SK-N-SH (cell line): Measurements from ENCODE around the gene ATP6V1D. TPM values are rescaled to one million over a fixed set of nuclear protein-coding genes. Genes with fewer than 3 reads are reported as not detected.

ENCODE experiments used
- CTCF ChIA-PET: fragments of 300-600, 350-600 bp; formaldehyde crosslinking; extraction: SDS; loops from one replicate; lab custom pipeline; 2021; lab: Yijun Ruan, JAX
- POLR2A ChIA-PET: fragments of 350-600 bp; sonication (Branson Sonifier 250); formaldehyde crosslinking; extraction: SDS; loops from one replicate; lab custom pipeline; 2020; ENCODE audit warnings: antibody characterized with exemption, inconsistent platforms; lab: Yijun Ruan, JAX
- DNase-seq: peaks from one replicate; pipeline ENCODE4 v3.0.0; 2012
- H2AFZ ChIP-seq: fragments of 200-600 bp; sonication (generic); 2 replicates; pipeline ENCODE4 v1.8.1; 2016; ENCODE audit warnings: antibody characterized with exemption, mild to moderate bottlenecking, low read depth
- H3F3A ChIP-seq: fragments of 200-600 bp; sonication (generic); replicated peaks from 2 replicates; pipeline ENCODE3; 2016; ENCODE audit warnings: antibody characterized with exemption, mild to moderate bottlenecking; ENCODE audit not compliant: insufficient read depth
- H3K27ac ChIP-seq, 2 experiments: fragments of 200-500 bp in 1 of 2; fragments of 200-600 bp in 1 of 2; sonication (Bioruptor generic) in 1 of 2; sonication (generic), shearing (Covaris generic) in 1 of 2; 2 replicates each; pipeline versions ENCODE4 v1.5.1 to v1.6.1; 2014 to 2016; ENCODE audit warnings: low read depth in 2 of 2, inconsistent platforms in 1 of 2, low read length in 1 of 2, mild to moderate bottlenecking in 1 of 2, mixed read lengths in 1 of 2
- H3K27me3 ChIP-seq: fragments of 200-600 bp; sonication (generic), shearing (Covaris generic); 2 replicates; pipeline ENCODE4 v1.6.1; 2016; ENCODE audit warnings: mixed run types; ENCODE audit not compliant: insufficient read depth
- H3K36me3 ChIP-seq, 2 experiments: fragments of 200-500 bp in 1 of 2; fragments of 200-600 bp in 1 of 2; sonication (Bioruptor generic) in 1 of 2; sonication (generic) in 1 of 2; replicated peaks in 1 of 2; 2 replicates each; pipeline versions ENCODE3 to v1.5.1; 2014 to 2016; ENCODE audit warnings: low read length in 1 of 2, mild to moderate bottlenecking in 1 of 2; ENCODE audit not compliant: insufficient read depth in 2 of 2, control insufficient read depth in 1 of 2
- H3K4me1 ChIP-seq, 2 experiments: fragments of 200-500 bp in 1 of 2; fragments of 200-600 bp in 1 of 2; sonication (Bioruptor generic) in 1 of 2; sonication (generic), shearing (Covaris generic) in 1 of 2; 2 replicates each; pipeline versions ENCODE4 v1.5.1 to v1.6.1; 2014 to 2016; ENCODE audit warnings: low read depth in 1 of 2, low read length in 1 of 2, mixed run types in 1 of 2; ENCODE audit not compliant: insufficient read depth in 2 of 2, control insufficient read depth in 1 of 2
- H3K4me2 ChIP-seq: fragments of 200-600 bp; sonication (generic), shearing (Covaris generic); 2 replicates; pipeline ENCODE4 v1.6.1; 2017; ENCODE audit warnings: mixed run types
- H3K4me3 ChIP-seq, 2 experiments: fragments of 200-500 bp in 1 of 2; fragments of 200-600 bp in 1 of 2; sonication (Bioruptor generic) in 1 of 2; sonication (generic), shearing (Covaris generic) in 1 of 2; 2 replicates each; pipeline versions ENCODE4 v1.5.1 to v1.8.1; 2014 to 2016; ENCODE audit warnings: low read depth in 2 of 2, inconsistent platforms in 1 of 2, low read length in 1 of 2, mild to moderate bottlenecking in 1 of 2, mixed read lengths in 1 of 2, moderate library complexity in 1 of 2
- H3K79me2 ChIP-seq: fragments of 200-600 bp; sonication (generic); 2 replicates; pipeline ENCODE4 v1.8.1; 2017; ENCODE audit warnings: mild to moderate bottlenecking; ENCODE audit not compliant: insufficient read depth
- H3K9ac ChIP-seq: fragments of 200-600 bp; sonication (generic); 2 replicates; pipeline ENCODE4 v1.6.1; 2017; ENCODE audit warnings: mixed run types
- H3K9me2 ChIP-seq: fragments of 200-600 bp; sonication (generic); 2 replicates; pipeline ENCODE4 v1.6.1; 2017; ENCODE audit warnings: mixed run types
- H3K9me3 ChIP-seq: fragments of 200-600 bp; sonication (generic); 2 replicates; pipeline ENCODE4 v1.6.1; 2017; ENCODE audit warnings: mixed run types, mild to moderate bottlenecking, moderate library complexity
- H4K20me1 ChIP-seq: fragments of 200-600 bp; sonication (generic); 2 replicates; pipeline ENCODE4 v1.6.1; 2017; ENCODE audit warnings: mild to moderate bottlenecking, mixed run types; ENCODE audit not compliant: insufficient read depth
- CHD2 ChIP-seq: fragments of 150-350 bp; IDR thresholded peaks from 2 replicates; pipeline ENCODE4 v1.6.1; 2018; ENCODE audit warnings: low read length; ENCODE audit not compliant: partially characterized antibody
- EP300 ChIP-seq, 2 experiments: IDR thresholded peaks; 2 replicates each; pipeline versions ENCODE4 v1.4.0 to v1.6.1; 2012; ENCODE audit warnings: borderline replicate concordance in 1 of 2, low read depth in 1 of 2, low read length in 1 of 2
- EZH2phosphoT487 ChIP-seq: fragments of 200-600 bp; sonication (generic); IDR thresholded peaks from 2 replicates; pipeline ENCODE4 v1.6.1; 2017; ENCODE audit warnings: low read depth, mixed run types, mild to moderate bottlenecking, antibody characterized with exemption, moderate library complexity, borderline replicate concordance
- FOSL2 ChIP-seq: IDR thresholded peaks from 2 replicates; pipeline ENCODE4 v1.4.0; 2012; ENCODE audit warnings: low read depth, mild to moderate bottlenecking, moderate library complexity, borderline replicate concordance
- FOXJ3 ChIP-seq: sonication (generic); formaldehyde crosslinking; IDR thresholded peaks from 2 replicates; pipeline ENCODE4 v1.5.1; 2020; ENCODE audit warnings: mild to moderate bottlenecking, missing genetic modification reagents
- FOXM1 ChIP-seq: IDR thresholded peaks from 2 replicates; pipeline ENCODE4 v1.4.0; 2012; ENCODE audit warnings: low read depth, mild to moderate bottlenecking
- GATA2 ChIP-seq: sonication (generic); formaldehyde crosslinking; IDR thresholded peaks from 2 replicates; pipeline ENCODE4 v1.5.0; 2020; ENCODE audit warnings: mild to moderate bottlenecking, missing genetic modification reagents
- JUND ChIP-seq: IDR thresholded peaks from 2 replicates; pipeline ENCODE4 v1.4.0; 2012
- MAX ChIP-seq: IDR thresholded peaks from 2 replicates; pipeline ENCODE4 v1.4.0; 2012; ENCODE audit warnings: low read depth
- MEF2A ChIP-seq: IDR thresholded peaks from 2 replicates; pipeline ENCODE4 v1.4.0; 2012; ENCODE audit warnings: low read depth, borderline replicate concordance
- NFIC ChIP-seq: IDR thresholded peaks from 2 replicates; pipeline ENCODE4 v1.4.0; 2012; ENCODE audit warnings: borderline replicate concordance
- NRF1 ChIP-seq: IDR thresholded peaks from 2 replicates; pipeline ENCODE4 v1.6.1; 2012; ENCODE audit warnings: low read depth, mild to moderate bottlenecking, low read length
- POLR2AphosphoS5 ChIP-seq: IDR thresholded peaks from 2 replicates; pipeline ENCODE4 v1.6.1; 2012; ENCODE audit warnings: low read depth, low read length
- RAD21 ChIP-seq: IDR thresholded peaks from 2 replicates; pipeline ENCODE4 v1.6.1; 2012; ENCODE audit warnings: mild to moderate bottlenecking, low read length
- RXRA ChIP-seq: IDR thresholded peaks from 2 replicates; pipeline ENCODE4 v1.4.0; 2012; ENCODE audit warnings: low read depth, mild to moderate bottlenecking, borderline replicate concordance
- SIN3A ChIP-seq: IDR thresholded peaks from 2 replicates; pipeline ENCODE4 v1.6.1; 2012; ENCODE audit warnings: low read depth, mild to moderate bottlenecking, low read length, moderate library complexity, borderline replicate concordance
- TAF1 ChIP-seq: IDR thresholded peaks from 2 replicates; pipeline ENCODE4 v1.6.1; 2012; ENCODE audit warnings: low read depth, mild to moderate bottlenecking, low read length, moderate library complexity, borderline replicate concordance
- TCF12 ChIP-seq: IDR thresholded peaks from 2 replicates; pipeline ENCODE4 v1.4.0; 2012
- TEAD4 ChIP-seq: IDR thresholded peaks from 2 replicates; pipeline ENCODE4 v1.4.0; 2012; ENCODE audit warnings: mild to moderate bottlenecking, borderline replicate concordance; ENCODE audit not compliant: insufficient read depth
- USF1 ChIP-seq: IDR thresholded peaks from 2 replicates; pipeline ENCODE4 v1.4.0; 2012; ENCODE audit warnings: low read depth, borderline replicate concordance
- ZBTB33 ChIP-seq: IDR thresholded peaks from 2 replicates; pipeline ENCODE4 v1.4.0; 2012; ENCODE audit warnings: low read depth, borderline replicate concordance
- WGBS: methylation state at CpG from one replicate; pipeline ENCODE4 v1.1.6; 2017; ENCODE audit warnings: low lambda C conversion rate; 5-methylcytosine and 5-hydroxymethylcytosine counted together
- polyA plus RNA-seq, 3 experiments: library from polyadenylated mRNA; depleted of rRNA; stranded (reverse); fragments of >200 nt; gene quantifications; 2 replicates each; pipeline ENCODE4 v1.2.3, GENCODE V29; 2012
- TF ChIP-seq, protein P1 (sequence below): IDR thresholded peaks from 2 replicates; pipeline ENCODE4 v1.6.1; 2012; ENCODE audit warnings: mild to moderate bottlenecking, low read depth, low read length, moderate library complexity
- TF ChIP-seq, protein P2 (sequence below): IDR thresholded peaks from 2 replicates; pipeline ENCODE4; 2012
- TF ChIP-seq, protein P3 (sequence below): fragments of 150-350 bp; IDR thresholded peaks from 2 replicates; pipeline ENCODE4 v1.6.1; 2016; ENCODE audit warnings: mild to moderate bottlenecking, low read depth, low read length

ATP6V1D gene
- 39.2 and 51.9 TPM in 2 replicates for polyA plus RNA-seq (2012; rRNA removed)
- polyA plus RNA-seq (2012; cell fraction: cytosol; rRNA removed) = 63.3 and 74.1 TPM in 2 replicates
- 11.5 and 24.1 TPM in 2 replicates for polyA plus RNA-seq (2012; cell fraction: nucleus; rRNA removed)

- no peaks in the 10 kb centered on the region for H3K27me3 ChIP-seq
- peaks cover 22 to 23% of the 10 kb centered on the region in 2 experiments; a peak in 3 of 4 replicates for H3K4me1 ChIP-seq
- peak within 1 kb of the TSS; percentile 93 for H3K9ac ChIP-seq
- peak within 1 kb of the TSS; percentile 81 to 99 for H3K4me3 ChIP-seq
- H3F3A ChIP-seq = peaks cover 9% of the 10 kb centered on the region
- H2AFZ ChIP-seq = peak within 1 kb of the TSS; percentile 97
- 2% methylated on average over 43 of the region's 47 CpGs for WGBS
- peak within 1 kb of the TSS; percentile 85 for H3K4me2 ChIP-seq
- H3K9me2 ChIP-seq = no peaks in the 10 kb centered on the region
- no peaks in the 10 kb centered on the region for H3K9me3 ChIP-seq
- H3K27ac ChIP-seq = peak within 1 kb of the TSS; percentile 96 to 97
- peaks cover 91% of the 10 kb centered on the region for H3K79me2 ChIP-seq
- ChIA-PET POLR2A (no interaction called here), CTCF (interaction anchor here (0.5 to 1.9 kb wide), 38 partner anchors 8 to 1805 kb away, joined by 3 to 20 read pairs (median 4); partner anchors contain the start of genes PALS1 and PIGH)
- H3K36me3 ChIP-seq = peaks cover 31% of the 10 kb centered on the region in 2 experiments
- H4K20me1 ChIP-seq = peaks cover 43% of the 10 kb centered on the region
- DNase-seq = peak; percentile 96
- TF ChIP-seq CHD2 = peak; percentile 94
- no peak; the same call in 1 of the 2 replicates for TF ChIP-seq TCF12
- TF ChIP-seq MEF2A = no peak
- TF ChIP-seq JUND = no peak
- peak; percentile 95 for TF ChIP-seq POLR2AphosphoS5
- TF ChIP-seq, protein P1, sequence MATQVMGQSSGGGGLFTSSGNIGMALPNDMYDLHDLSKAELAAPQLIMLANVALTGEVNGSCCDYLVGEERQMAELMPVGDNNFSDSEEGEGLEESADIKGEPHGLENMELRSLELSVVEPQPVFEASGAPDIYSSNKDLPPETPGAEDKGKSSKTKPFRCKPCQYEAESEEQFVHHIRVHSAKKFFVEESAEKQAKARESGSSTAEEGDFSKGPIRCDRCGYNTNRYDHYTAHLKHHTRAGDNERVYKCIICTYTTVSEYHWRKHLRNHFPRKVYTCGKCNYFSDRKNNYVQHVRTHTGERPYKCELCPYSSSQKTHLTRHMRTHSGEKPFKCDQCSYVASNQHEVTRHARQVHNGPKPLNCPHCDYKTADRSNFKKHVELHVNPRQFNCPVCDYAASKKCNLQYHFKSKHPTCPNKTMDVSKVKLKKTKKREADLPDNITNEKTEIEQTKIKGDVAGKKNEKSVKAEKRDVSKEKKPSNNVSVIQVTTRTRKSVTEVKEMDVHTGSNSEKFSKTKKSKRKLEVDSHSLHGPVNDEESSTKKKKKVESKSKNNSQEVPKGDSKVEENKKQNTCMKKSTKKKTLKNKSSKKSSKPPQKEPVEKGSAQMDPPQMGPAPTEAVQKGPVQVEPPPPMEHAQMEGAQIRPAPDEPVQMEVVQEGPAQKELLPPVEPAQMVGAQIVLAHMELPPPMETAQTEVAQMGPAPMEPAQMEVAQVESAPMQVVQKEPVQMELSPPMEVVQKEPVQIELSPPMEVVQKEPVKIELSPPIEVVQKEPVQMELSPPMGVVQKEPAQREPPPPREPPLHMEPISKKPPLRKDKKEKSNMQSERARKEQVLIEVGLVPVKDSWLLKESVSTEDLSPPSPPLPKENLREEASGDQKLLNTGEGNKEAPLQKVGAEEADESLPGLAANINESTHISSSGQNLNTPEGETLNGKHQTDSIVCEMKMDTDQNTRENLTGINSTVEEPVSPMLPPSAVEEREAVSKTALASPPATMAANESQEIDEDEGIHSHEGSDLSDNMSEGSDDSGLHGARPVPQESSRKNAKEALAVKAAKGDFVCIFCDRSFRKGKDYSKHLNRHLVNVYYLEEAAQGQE = no peak
- no peak; a peak in 1 of 4 replicates for TF ChIP-seq EP300 (IDR thresholded peaks at IDR 0.05; ENCODE audit: borderline replicate concordance in 1 of 2, low read depth in 1 of 2, low read length in 1 of 2)
- TF ChIP-seq, protein P2, sequence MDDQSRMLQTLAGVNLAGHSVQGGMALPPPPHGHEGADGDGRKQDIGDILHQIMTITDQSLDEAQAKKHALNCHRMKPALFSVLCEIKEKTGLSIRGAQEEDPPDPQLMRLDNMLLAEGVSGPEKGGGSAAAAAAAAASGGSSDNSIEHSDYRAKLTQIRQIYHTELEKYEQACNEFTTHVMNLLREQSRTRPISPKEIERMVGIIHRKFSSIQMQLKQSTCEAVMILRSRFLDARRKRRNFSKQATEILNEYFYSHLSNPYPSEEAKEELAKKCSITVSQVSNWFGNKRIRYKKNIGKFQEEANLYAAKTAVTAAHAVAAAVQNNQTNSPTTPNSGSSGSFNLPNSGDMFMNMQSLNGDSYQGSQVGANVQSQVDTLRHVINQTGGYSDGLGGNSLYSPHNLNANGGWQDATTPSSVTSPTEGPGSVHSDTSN = peak; percentile 66
- TF ChIP-seq GATA2 (CRISPR knock-in tag) = no peak
- peak; percentile 82 for TF ChIP-seq MAX
- TF ChIP-seq TEAD4 = no peak
- TF ChIP-seq, protein P3, sequence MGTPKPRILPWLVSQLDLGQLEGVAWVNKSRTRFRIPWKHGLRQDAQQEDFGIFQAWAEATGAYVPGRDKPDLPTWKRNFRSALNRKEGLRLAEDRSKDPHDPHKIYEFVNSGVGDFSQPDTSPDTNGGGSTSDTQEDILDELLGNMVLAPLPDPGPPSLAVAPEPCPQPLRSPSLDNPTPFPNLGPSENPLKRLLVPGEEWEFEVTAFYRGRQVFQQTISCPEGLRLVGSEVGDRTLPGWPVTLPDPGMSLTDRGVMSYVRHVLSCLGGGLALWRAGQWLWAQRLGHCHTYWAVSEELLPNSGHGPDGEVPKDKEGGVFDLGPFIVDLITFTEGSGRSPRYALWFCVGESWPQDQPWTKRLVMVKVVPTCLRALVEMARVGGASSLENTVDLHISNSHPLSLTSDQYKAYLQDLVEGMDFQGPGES = no peak
- no peak for TF ChIP-seq EZH2phosphoT487
- no peak for TF ChIP-seq FOXJ3
- TF ChIP-seq NRF1 = peak; percentile 92
- no peak for TF ChIP-seq FOSL2
- TF ChIP-seq NFIC = no peak
- TF ChIP-seq SIN3A = peak; percentile 99
- no peak for TF ChIP-seq FOXM1
- TF ChIP-seq TAF1 = peak; percentile 87
- TF ChIP-seq RAD21 = no peak
- no peak for TF ChIP-seq RXRA
- no peak for TF ChIP-seq ZBTB33
- TF ChIP-seq USF1 = peak; percentile 87
Observed at GRCh38 chr14:67359775-67360469, at the start of gene ATP6V1D, which contains the start of gene EIF2S1. Gene ATP6V1D, minus strand, starts transcription at chr14:67359804. Its CDS starts 106 bp downstream, at chr14:67359698. Gene EIF2S1, plus strand, starts transcription at chr14:67360328. Its CDS starts 4,440 bp downstream, at chr14:67364768.
